Thymus (tissue), 11 donors: ENCODE measurements around the gene RSRC1. TPM values are rescaled to one million over a fixed set of nuclear protein-coding genes. Genes with fewer than 3 reads are reported as not detected.
"Not testable (repeated sequence)": the region's sequence is repeated elsewhere in the genome, so short reads cannot be mapped to it uniquely, and the experiment has no call there.

Source experiments
- DNase-seq, 9 donors: peaks; one replicate each; pipeline ENCODE4 v3.0.0-alpha.2; 2013; ENCODE audit warnings: low spot score in 9 of 9, low read depth in 6 of 9, missing footprints in 1 of 9
- H3K27ac ChIP-seq, 2 donors: one replicate each; pipeline ENCODE4 v1.5.1; 2013; ENCODE audit warnings: control low read depth in 1 of 2, low read depth in 1 of 2, low read length in 1 of 2, mild to moderate bottlenecking in 1 of 2, moderate library complexity in 1 of 2
- H3K27me3 ChIP-seq, 2 donors: one replicate each; pipeline ENCODE4 v1.5.1; 2013; ENCODE audit warnings: low read length in 1 of 2; ENCODE audit not compliant: control insufficient read depth in 2 of 2, insufficient read depth in 1 of 2
- H3K36me3 ChIP-seq, 2 donors: one replicate each; pipeline ENCODE4 v1.5.1; 2013; ENCODE audit warnings: low read length in 1 of 2, mild to moderate bottlenecking in 1 of 2, moderate library complexity in 1 of 2; ENCODE audit not compliant: control insufficient read depth in 2 of 2, insufficient read depth in 2 of 2
- H3K4me1 ChIP-seq, 2 donors: one replicate each; pipeline ENCODE4 v1.5.1; 2013; ENCODE audit warnings: low read length in 2 of 2; ENCODE audit not compliant: control insufficient read depth in 2 of 2, insufficient read depth in 2 of 2
- H3K4me3 ChIP-seq, 2 donors: one replicate each; pipeline ENCODE4 v1.5.1; 2013; ENCODE audit warnings: low read length in 2 of 2, control low read depth in 1 of 2, mild to moderate bottlenecking in 1 of 2
- H3K9me3 ChIP-seq, 2 donors: one replicate each; pipeline ENCODE4 v1.5.1; 2013; ENCODE audit warnings: low read length in 1 of 2, mild to moderate bottlenecking in 1 of 2; ENCODE audit not compliant: control insufficient read depth in 2 of 2, insufficient read depth in 1 of 2
- WGBS: extraction: QIAGEN DNeasy Blood & Tissue Kit; methylation state at CpG from one replicate; pipeline ENCODE4 v1.1.7; 2013; 5-methylcytosine and 5-hydroxymethylcytosine counted together
- polyA plus RNA-seq: library from polyadenylated mRNA; stranded (reverse); fragments of 200-250 nt; gene quantifications from one replicate; pipeline ENCODE4 v1.2.3, GENCODE V29; 2013
- total RNA-seq: library from RNA; stranded (reverse); fragments of 120-200 nt; gene quantifications from one replicate; pipeline ENCODE4 v1.2.4, GENCODE V29; 2013
- donor health status: healthy.

RSRC1 gene
- total and polyA plus RNA-seq, 2 donors, result 19.4 to 44.3 TPM

GRCh38 chr3:158402590-158402989 lies 292.7 kb downstream of the RSRC1 start:
- Histone ChIP-seq H3K36me3 (no peaks in the 10 kb centered on the region), H3K4me3 (no peak overlapping the region), H3K27me3 (no peaks in the 10 kb centered on the region), H3K4me1 (no peaks in the 10 kb centered on the region), H3K9me3 (no peaks in the 10 kb centered on the region), H3K27ac (no peak overlapping the region)
- DNase-seq, result no peak

- no peaks in the 10 kb centered on the region for H3K36me3 ChIP-seq
- no peak overlapping the region for H3K4me3 ChIP-seq
- no peaks in the 10 kb centered on the region for H3K27me3 ChIP-seq
- H3K9me3 ChIP-seq, result no peaks in the 10 kb centered on the region
- DNase-seq, result no peak
- H3K4me1 ChIP-seq, result no peaks in the 10 kb centered on the region
- WGBS, result 96% methylated on average over 1 of the region's 1 CpG
- no peak overlapping the region for H3K27ac ChIP-seq
Measured at GRCh38 chr3:158403013-158403412, 293.1 kb downstream of the RSRC1 start.

- H3K27me3 ChIP-seq, result no peaks in the 10 kb centered on the region
- H3K36me3 ChIP-seq, result no peaks in the 10 kb centered on the region
- WGBS, result 98% methylated on average over 1 of the region's 1 CpG
- DNase-seq, result no peak
- H3K4me3 ChIP-seq, result no peak overlapping the region
- H3K27ac ChIP-seq, result no peak overlapping the region
- H3K9me3 ChIP-seq, result no peaks in the 10 kb centered on the region
- no peaks in the 10 kb centered on the region for H3K4me1 ChIP-seq
Measured at GRCh38 chr3:158404131-158404718, 294.3 kb downstream of the RSRC1 start.

- H3K4me3 ChIP-seq, result no peak overlapping the region
- 98% methylated on average over 2 of the region's 2 CpGs for WGBS
Measured at GRCh38 chr3:158405507-158405906, 295.6 kb downstream of the RSRC1 start.

GRCh38 chr3:158407844-158408517 lies 298.1 kb downstream of the RSRC1 start:
- no peaks in the 10 kb centered on the region for H3K9me3 ChIP-seq
- H3K27me3 ChIP-seq, result no peaks in the 10 kb centered on the region
- H3K36me3 ChIP-seq, result no peaks in the 10 kb centered on the region
- no peak overlapping the region for H3K27ac ChIP-seq
- H3K4me1 ChIP-seq, result no peaks in the 10 kb centered on the region
- DNase-seq, result no peak
- H3K4me3 ChIP-seq, result no peak overlapping the region
- WGBS, result 91% methylated on average over 4 of the region's 4 CpGs

More at GRCh38 chr3:158405507-158405906, 295.6 kb downstream of the RSRC1 start:
- DNase-seq, result no peak
- H3K4me1 ChIP-seq, result no peaks in the 10 kb centered on the region
- no peaks in the 10 kb centered on the region for H3K9me3 ChIP-seq
- H3K27ac ChIP-seq, result no peak overlapping the region
- H3K27me3 ChIP-seq, result no peaks in the 10 kb centered on the region
- H3K36me3 ChIP-seq, result no peaks in the 10 kb centered on the region

GRCh38 chr3:158408518-158408897 lies 298.6 kb downstream of the RSRC1 start:
- not testable (repeated sequence) for H3K9me3 ChIP-seq

GRCh38 chr3:158418035-158418434 lies 308.1 kb downstream of the RSRC1 start:
- Histone ChIP-seq H3K4me1 (no peaks in the 10 kb centered on the region), H3K36me3 (no peaks in the 10 kb centered on the region), H3K9me3 (no peaks in the 10 kb centered on the region), H3K27ac (no peak overlapping the region), H3K27me3 (no peaks in the 10 kb centered on the region), H3K4me3 (no peak overlapping the region)
- DNase-seq, result no peak

More at GRCh38 chr3:158408518-158408897, 298.6 kb downstream of the RSRC1 start:
- not testable (repeated sequence) for H3K4me3 ChIP-seq, DNase-seq, H3K36me3 ChIP-seq, H3K27ac ChIP-seq, H3K4me1 ChIP-seq, H3K27me3 ChIP-seq
- WGBS, result 97% methylated on average over 5 of the region's 5 CpGs

GRCh38 chr3:158419820-158420653 lies 310.1 kb downstream of the RSRC1 start:
- Histone ChIP-seq H3K27me3 (no peaks in the 10 kb centered on the region), H3K4me1 (no peaks in the 10 kb centered on the region), H3K9me3 (no peaks in the 10 kb centered on the region), H3K36me3 (no peaks in the 10 kb centered on the region), H3K27ac (peak overlapping the region in 1 of 2 donors; percentile 4), H3K4me3 (no peak overlapping the region)
- 95% methylated on average over 5 of the region's 5 CpGs for WGBS
- DNase-seq, result no peak
